Ovary (tissue), 10 donors: ENCODE results near the gene PRKAG1. TPM values are rescaled to one million over a fixed set of nuclear protein-coding genes. Genes with fewer than 3 reads are reported as not detected.
A peak's percentile ranks its signal among the peaks of the same experiment; 100 is the strongest.
"Not testable (repeated sequence)": the region's sequence is repeated elsewhere in the genome, so short reads cannot be mapped to it uniquely, and the experiment has no call there.

ENCODE experiments used
- DNase-seq, 5 donors: peaks; one replicate each; pipeline ENCODE4 v3.0.0-alpha.2; 2019 to 2020
- H3K27ac ChIP-seq, 2 donors: fragments of 200-600 bp; one replicate each; pipeline versions ENCODE4 v1.5.1 to v1.8.0; 2019 to 2022
- H3K27me3 ChIP-seq: fragments of 200-600 bp; one replicate; pipeline ENCODE4 v1.8.0; 2022
- H3K36me3 ChIP-seq: fragments of 200-600 bp; sonication (generic); one replicate; pipeline ENCODE4 v1.5.1; 2019
- H3K4me1 ChIP-seq: one replicate; pipeline ENCODE4 v1.8.1; 2013; ENCODE audit warnings: mild to moderate bottlenecking, moderate library complexity; ENCODE audit not compliant: insufficient read depth
- H3K4me3 ChIP-seq: fragments of 200-600 bp; sonication (generic); one replicate; pipeline ENCODE4 v1.5.1; 2017
- H3K9me3 ChIP-seq, 2 donors: fragments of 200-600 bp in 1 of 2; sonication (generic) in 1 of 2; one replicate each; pipeline versions ENCODE4 v1.5.1 to v1.8.1; 2013 to 2019; ENCODE audit warnings: mild to moderate bottlenecking in 1 of 2, moderate library complexity in 1 of 2
- EP300 ChIP-seq: sonication (generic); formaldehyde crosslinking; IDR thresholded peaks from one replicate; pipeline ENCODE4 v1.6.1; 2017; ENCODE audit warnings: antibody characterized with exemption
- POLR2A ChIP-seq: fragments of 450-650 bp; IDR thresholded peaks from one replicate; pipeline ENCODE4 v1.6.1; 2017; ENCODE audit warnings: antibody characterized with exemption, mild to moderate bottlenecking, moderate library complexity
- WGBS, 3 donors: extraction: QIAGEN DNeasy Blood & Tissue Kit in 1 of 3; methylation state at CpG; one replicate each; pipeline versions ENCODE4 v1.1.5 to v1.1.7; 2013 to 2017; 5-methylcytosine and 5-hydroxymethylcytosine counted together
- intact Hi-C, 4 donors: fragments of 100-400 bp; cut with DNase I; formaldehyde crosslinking; loops; one replicate each; pipeline versions ENCODE4 v1.11.0 to v1.15.1; 2022 to 2023
- long read RNA-seq, 3 donors: library from polyadenylated mRNA in 2 of 3; unstranded in 2 of 3; transcript quantifications; one replicate each; pipeline ENCODE4 v2.0.0 and lab custom pipeline, GENCODE V29; 2021 to 2026
- polyA plus RNA-seq, 2 donors: library from polyadenylated mRNA; stranded (reverse); fragments of 200-250 nt in 1 of 2; fragments of 350-450 nt in 1 of 2; fragmentation: Illumina TruSeq in 1 of 2; extraction: RNeasy Lipid Tissue Mini Kit (QIAGEN cat#74804) in 1 of 2; gene quantifications; one replicate each; pipeline ENCODE4 v1.2.3, GENCODE V29; 2013 to 2014
- total RNA-seq, 7 donors: library from RNA; depleted of rRNA in 2 of 7; stranded (reverse); fragments of >200 nt in 2 of 7; fragmentation: NEBNext Ultra II Directional in 3 of 7; extraction: Animal tissue kit (Norgen Biotek cat#: 25700) in 3 of 7; gene quantifications; one replicate each; pipeline versions ENCODE4 v1.1.0 to v1.2.4, GENCODE V29; 2016 to 2023
- TF ChIP-seq, protein P1 (sequence below), 3 donors: fragments of 450-650 bp in 2 of 3; fragments of 200-600 bp in 1 of 3; IDR thresholded peaks; one replicate each; pipeline versions ENCODE4 v1.5.1 to v1.8.0; 2016 to 2022; ENCODE audit warnings: antibody characterized with exemption in 3 of 3, mild to moderate bottlenecking in 1 of 3
- donor health status: DM: no; HTN: no; CAD: no; lungs with moderate emphysema.
- donor health status: DM: no; HTN: no; CAD: no.
- donor health status: Bipolar disorder and iron deficiency.
- donor health status: DM: yes; HTN: yes; CAD: no.
- donor health status: DM: no; HTN: no; CAD: no.
- donor health status: DM: yes; HTN: yes; CAD: no.

Gene PRKAG1
- 10 to 100 TPM; 25.6 to 58.2 (median 35.8) TPM for total RNA-seq
- 10 to 100 TPM; 38.3 to 98.5 TPM for polyA plus RNA-seq
- long read RNA-seq, donor 1, transcript PRKAG1-206 (12 exons, 1,699 nt), result major isoform, 111 of 140 reads
- long read RNA-seq, donor 1, transcript PRKAG1-202 (12 exons, 1,679 nt), result minor isoform, 7 of 140 reads
- long read RNA-seq, donor 1, partial matches to known transcripts, result 4 of 140 reads
- long read RNA-seq, donor 1, other reads (novel, unspliced or antisense), result 18 of 140 reads
- long read RNA-seq, donor 2, transcript PRKAG1-206 (12 exons, 1,699 nt), result major isoform, 16 of 55 reads
- long read RNA-seq, donor 2, partial matches to known transcripts, result 38 of 55 reads
- long read RNA-seq, donor 2, other reads (novel, unspliced or antisense), result 0 of 55 reads
- long read RNA-seq, donor 3, transcript PRKAG1-206 (12 exons, 1,699 nt), result major isoform, 20 of 35 reads
- long read RNA-seq, donor 3, partial matches to known transcripts, result 2 of 35 reads
- long read RNA-seq, donor 3, other reads (novel, unspliced or antisense), result 9 of 35 reads

DNA sequence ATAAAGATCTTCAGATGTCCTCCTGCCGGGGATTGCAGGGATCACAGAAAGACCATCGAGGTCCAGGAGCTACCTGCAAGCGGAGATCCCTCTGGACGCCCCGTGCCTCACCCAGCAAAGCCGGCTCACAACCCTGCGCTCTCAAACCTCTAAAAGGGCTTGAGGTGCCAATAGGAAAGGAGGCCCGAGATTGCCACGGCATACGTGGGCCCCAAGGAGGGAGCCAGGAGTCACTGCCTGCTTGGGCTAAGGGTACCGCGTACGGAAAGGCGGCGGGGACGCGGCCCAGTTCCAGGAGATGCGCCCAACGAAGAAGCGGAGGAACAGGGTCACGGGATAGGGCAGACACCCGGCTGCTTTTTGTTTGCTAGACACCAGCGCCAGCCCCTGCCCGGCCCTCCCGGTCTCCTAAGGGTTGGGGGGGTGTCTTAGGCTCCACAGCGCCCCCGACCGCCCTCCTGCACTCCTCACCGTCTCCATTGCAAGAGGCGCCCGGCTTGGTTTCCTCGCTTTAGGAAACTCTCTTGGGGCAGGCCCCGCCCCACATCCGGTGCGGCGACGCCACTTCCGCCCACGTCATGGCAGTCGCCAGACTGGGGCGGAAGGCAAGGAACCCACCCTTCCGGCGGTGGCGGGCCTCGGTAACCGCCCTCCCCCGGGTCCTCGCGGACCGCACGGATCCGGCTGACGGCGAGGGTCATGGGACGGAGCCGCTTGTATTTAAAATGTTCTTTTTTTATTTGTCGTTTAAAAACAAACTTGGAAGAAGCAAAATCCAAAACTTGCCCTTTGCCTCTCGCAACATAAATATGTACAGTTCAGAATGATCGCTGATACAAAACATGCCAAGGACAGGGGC is at the start of gene PRKAG1:
PRKAG1 (minus strand) TSS at position 516 of the 859 bp plus-strand sequence; CDS start at position 480, 36 bp downstream.
- TF ChIP-seq EP300 (no peak), POLR2A (peak; percentile 89)
- TF ChIP-seq, protein P1, sequence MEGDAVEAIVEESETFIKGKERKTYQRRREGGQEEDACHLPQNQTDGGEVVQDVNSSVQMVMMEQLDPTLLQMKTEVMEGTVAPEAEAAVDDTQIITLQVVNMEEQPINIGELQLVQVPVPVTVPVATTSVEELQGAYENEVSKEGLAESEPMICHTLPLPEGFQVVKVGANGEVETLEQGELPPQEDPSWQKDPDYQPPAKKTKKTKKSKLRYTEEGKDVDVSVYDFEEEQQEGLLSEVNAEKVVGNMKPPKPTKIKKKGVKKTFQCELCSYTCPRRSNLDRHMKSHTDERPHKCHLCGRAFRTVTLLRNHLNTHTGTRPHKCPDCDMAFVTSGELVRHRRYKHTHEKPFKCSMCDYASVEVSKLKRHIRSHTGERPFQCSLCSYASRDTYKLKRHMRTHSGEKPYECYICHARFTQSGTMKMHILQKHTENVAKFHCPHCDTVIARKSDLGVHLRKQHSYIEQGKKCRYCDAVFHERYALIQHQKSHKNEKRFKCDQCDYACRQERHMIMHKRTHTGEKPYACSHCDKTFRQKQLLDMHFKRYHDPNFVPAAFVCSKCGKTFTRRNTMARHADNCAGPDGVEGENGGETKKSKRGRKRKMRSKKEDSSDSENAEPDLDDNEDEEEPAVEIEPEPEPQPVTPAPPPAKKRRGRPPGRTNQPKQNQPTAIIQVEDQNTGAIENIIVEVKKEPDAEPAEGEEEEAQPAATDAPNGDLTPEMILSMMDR (IDR thresholded peaks at IDR 0.05), result peak; percentile 8 to 40 (median 37)
- H3K27me3 ChIP-seq, result no peaks in the 10 kb centered on the region
- no peaks in the 10 kb centered on the region for H3K9me3 ChIP-seq
- H3K36me3 ChIP-seq, result no peaks in the 10 kb centered on the region
- H3K27ac ChIP-seq, result peak within 1 kb of the TSS; percentile 54 to 66
- intact Hi-C loops, result loop anchor here in 1 of 4 donors (10.0 kb wide), 1 partner anchor 96 kb away; the partner anchor contains the start of gene LMBR1L
- DNase-seq, result peak; percentile 93 to 97 (median 95)
- WGBS, 3 donors, result 0% methylated on average over 54 to 59 of the region's 59 CpGs
- peaks cover 2% of the 10 kb centered on the region for H3K4me1 ChIP-seq
- peak within 1 kb of the TSS; percentile 76 for H3K4me3 ChIP-seq

DNA sequence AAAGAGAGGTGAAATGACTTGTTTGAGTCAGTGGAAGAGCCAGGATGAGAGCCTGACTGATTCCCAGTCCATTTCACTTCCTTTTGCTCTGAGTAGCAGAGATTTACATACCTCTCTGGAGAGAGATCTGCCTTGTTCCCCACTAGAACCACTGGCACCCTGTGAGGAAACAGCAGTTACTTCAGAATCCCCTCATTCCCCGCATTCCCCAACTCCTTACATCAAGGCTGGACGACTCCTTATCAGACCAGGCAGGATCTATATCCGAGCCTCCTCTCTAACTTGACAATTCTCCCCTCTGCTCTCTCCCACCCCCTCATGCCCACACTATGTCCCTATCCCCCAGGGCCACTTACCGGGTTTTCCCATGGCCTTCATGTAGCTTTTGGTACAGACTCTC is 47.5 kb upstream of the PRKAG1 start:
- H3K9me3 ChIP-seq, result no peaks in the 10 kb centered on the region
- H3K4me1 ChIP-seq, result peaks cover 2% of the 10 kb centered on the region
- no peaks in the 10 kb centered on the region for H3K36me3 ChIP-seq
- intact Hi-C loops, result loop anchor here in 1 of 4 donors (10.0 kb wide), 1 partner anchor 169 kb away; no protein-coding TSS in a partner anchor
- no peaks in the 10 kb centered on the region for H3K27me3 ChIP-seq
- WGBS, 3 donors, result 55 to 72% (median 63%) methylated on average over 4 of the region's 4 CpGs
- TF ChIP-seq, protein P1 (IDR thresholded peaks at IDR 0.05), result no peak
- TF ChIP-seq EP300, result no peak
- no peak for TF ChIP-seq POLR2A
- no peak for DNase-seq
- no peak overlapping the region for H3K4me3 ChIP-seq
- H3K27ac ChIP-seq, result no peak overlapping the region

DNA sequence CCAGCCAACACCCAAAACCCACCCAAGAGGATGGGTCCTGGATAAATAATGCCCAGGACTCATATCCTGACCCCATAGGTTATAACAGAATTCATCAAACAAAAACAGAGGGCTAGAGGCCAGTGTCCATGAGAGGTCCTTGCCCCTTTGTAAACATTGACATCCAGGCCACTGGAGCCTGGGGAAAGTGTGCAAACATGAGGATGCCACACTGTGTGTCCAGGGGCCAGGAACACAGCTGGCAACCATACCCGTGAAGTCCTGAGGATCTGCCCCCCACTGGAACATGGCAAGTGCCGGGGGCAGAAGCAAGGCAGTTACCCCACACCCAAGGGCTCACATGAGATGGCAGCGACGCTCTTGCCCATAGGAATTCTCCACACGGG is 46.2 kb upstream of the PRKAG1 start:
- peaks cover 2% of the 10 kb centered on the region for H3K4me1 ChIP-seq

DNA sequence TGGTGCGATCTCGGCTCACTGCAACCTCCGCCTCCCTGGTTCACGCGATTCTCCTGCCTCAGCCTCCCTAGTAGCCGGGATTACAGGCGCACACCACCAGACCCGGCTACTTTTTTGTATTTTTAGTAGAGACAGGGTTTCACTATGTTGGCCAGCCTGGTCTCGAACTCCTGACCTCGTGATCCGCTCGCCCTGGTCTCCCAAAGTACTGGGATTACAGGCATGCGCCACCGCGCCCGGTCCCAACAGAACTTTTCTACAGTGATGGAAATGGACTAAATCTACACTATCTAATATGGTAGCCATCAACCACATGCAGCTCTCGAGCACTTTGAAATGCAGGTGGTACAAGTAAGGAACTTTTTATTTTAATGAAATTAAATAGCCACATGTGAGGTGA is 43.3 kb upstream of the PRKAG1 start:
- WGBS, 3 donors, result 85 to 88% (median 86%) methylated on average over 17 of the region's 17 CpGs
- not testable (repeated sequence) for DNase-seq, H3K4me3 ChIP-seq, H3K27me3 ChIP-seq, H3K36me3 ChIP-seq, H3K27ac ChIP-seq, H3K9me3 ChIP-seq
- intact Hi-C loops, result loop anchor here in 1 of 4 donors (10.0 kb wide), 1 partner anchor 173 kb away; no protein-coding TSS in a partner anchor
- peaks cover 12% of the 10 kb centered on the region for H3K4me1 ChIP-seq

More for the DNA sequence above, 46.2 kb upstream of the PRKAG1 start:
- no peak for DNase-seq
- intact Hi-C loops, result loop anchor here in 1 of 4 donors (10.0 kb wide), 1 partner anchor 170 kb away; no protein-coding TSS in a partner anchor
- Histone ChIP-seq H3K27me3 (no peaks in the 10 kb centered on the region), H3K4me3 (no peak overlapping the region), H3K9me3 (no peaks in the 10 kb centered on the region), H3K27ac (no peak overlapping the region), H3K36me3 (no peaks in the 10 kb centered on the region)
- TF ChIP-seq POLR2A (no peak), EP300 (no peak)
- TF ChIP-seq, protein P1 (IDR thresholded peaks at IDR 0.05), result no peak
- 86 to 92% (median 92%) methylated on average over 5 of the region's 5 CpGs for WGBS, 3 donors
